Stimulated activated naive CD4-positive, alpha-beta T cell treated with Interleukin-2 at 50 U/mL for 16 hours (primary cell): ENCODE data around the gene KIF6.
"Not testable (repeated sequence)": the region's sequence is repeated elsewhere in the genome, so short reads cannot be mapped to it uniquely, and the experiment has no call there.

ENCODE experiments used
- DNase-seq: peaks from one replicate; lab custom pipeline; 2025; lab: John Stamatoyannopoulos, UW

The KIF6 gene

GRCh38 chr6:39724787-39725631, at the start of gene KIF6:
KIF6 (minus strand) TSS chr6:39725408; CDS start chr6:39725310, 98 bp downstream.
- DNase-seq: peak; percentile 66

- no peak for DNase-seq
Measured at GRCh38 chr6:39773782-39774181, 48.6 kb upstream of the KIF6 start.

- no peak for DNase-seq
Measured at GRCh38 chr6:39772559-39773273, 47.5 kb upstream of the KIF6 start.

- no peak for DNase-seq
Measured at GRCh38 chr6:39770446-39770845, 45.2 kb upstream of the KIF6 start.

- DNase-seq: no peak
Measured at GRCh38 chr6:39769012-39769411, 43.8 kb upstream of the KIF6 start.

- no peak for DNase-seq
Measured at GRCh38 chr6:39765508-39766065, 40.4 kb upstream of the KIF6 start.

- no peak for DNase-seq
Measured at GRCh38 chr6:39760226-39760952, 35.2 kb upstream of the KIF6 start.

GRCh38 chr6:39758905-39759605, 33.8 kb upstream of the KIF6 start:
- no peak for DNase-seq

- DNase-seq: no peak
Measured at GRCh38 chr6:39756582-39756981, 31.4 kb upstream of the KIF6 start.

GRCh38 chr6:39755231-39755630, 30.0 kb upstream of the KIF6 start:
- no peak for DNase-seq

- no peak for DNase-seq
Measured at GRCh38 chr6:39754514-39755115, 29.4 kb upstream of the KIF6 start.

GRCh38 chr6:39753725-39754045, 28.5 kb upstream of the KIF6 start:
- DNase-seq: no peak

GRCh38 chr6:39752835-39753724, 27.9 kb upstream of the KIF6 start:
- DNase-seq: no peak

- DNase-seq: no peak
Measured at GRCh38 chr6:39746795-39747194, 21.6 kb upstream of the KIF6 start.

- no peak for DNase-seq
Measured at GRCh38 chr6:39733704-39734103, 8.5 kb upstream of the KIF6 start.

GRCh38 chr6:39731565-39731964, 6.4 kb upstream of the KIF6 start:
- DNase-seq: no peak

GRCh38 chr6:39729945-39730344, 4.7 kb upstream of the KIF6 start:
- DNase-seq: no peak

GRCh38 chr6:39725632-39725997, 407 bp upstream of the KIF6 start:
- DNase-seq: no peak

GRCh38 chr6:39723350-39723749, 1.9 kb downstream of the KIF6 start:
- not testable (repeated sequence) for DNase-seq

GRCh38 chr6:39714802-39715201, 10.4 kb downstream of the KIF6 start:
- no peak for DNase-seq
